GM04503 (cell line): Measurements from ENCODE around the gene DYNC2LI1.
"Not testable (repeated sequence)": the region's sequence is repeated elsewhere in the genome, so short reads cannot be mapped to it uniquely, and the experiment has no call there.

Experiments
- DNase-seq: peaks from one replicate; pipeline ENCODE4 v3.0.0-alpha.2; 2012; ENCODE audit warnings: low read depth

Gene DYNC2LI1

DNA sequence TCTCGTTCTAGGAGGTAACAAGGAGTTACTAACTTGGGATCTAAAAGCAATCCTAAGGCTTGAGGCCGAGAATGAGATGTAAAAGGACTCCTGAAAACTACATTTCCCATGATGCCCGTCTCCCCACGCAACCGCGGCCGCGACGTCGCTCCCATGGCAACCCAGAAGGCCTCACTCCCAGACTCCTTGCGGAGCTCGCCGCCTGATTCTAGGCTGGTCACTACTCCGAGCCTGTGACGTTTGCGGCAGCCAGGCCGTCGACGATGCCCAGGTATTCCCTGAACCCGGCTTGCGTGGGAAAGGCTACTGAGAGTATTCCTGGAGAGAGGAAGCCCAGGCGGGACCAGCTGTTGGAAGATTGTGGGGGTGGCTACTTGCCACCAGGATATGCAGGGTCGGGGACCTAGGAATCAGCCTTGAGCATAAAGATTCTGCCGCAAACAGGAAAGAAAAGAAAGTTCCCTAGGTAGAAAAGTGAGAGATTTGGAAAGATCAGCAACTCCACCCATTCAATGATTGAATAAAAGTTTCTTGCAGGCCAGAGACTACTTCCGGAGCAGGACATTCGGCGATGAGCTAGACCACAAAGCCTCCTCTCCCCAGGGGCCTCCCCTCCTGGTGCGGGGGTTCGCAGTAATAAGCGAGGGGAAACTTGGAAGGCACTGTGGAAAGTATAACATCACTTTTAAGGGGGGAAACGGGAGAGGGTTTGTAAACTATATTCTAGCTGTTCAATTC, at the start of gene DYNC2LI1:
Gene DYNC2LI1 (plus strand): TSS at position 164 of the 738 bp plus-strand sequence. CDS start 100 bp downstream, at position 264.
- DNase-seq: peak; percentile 50

DNA sequence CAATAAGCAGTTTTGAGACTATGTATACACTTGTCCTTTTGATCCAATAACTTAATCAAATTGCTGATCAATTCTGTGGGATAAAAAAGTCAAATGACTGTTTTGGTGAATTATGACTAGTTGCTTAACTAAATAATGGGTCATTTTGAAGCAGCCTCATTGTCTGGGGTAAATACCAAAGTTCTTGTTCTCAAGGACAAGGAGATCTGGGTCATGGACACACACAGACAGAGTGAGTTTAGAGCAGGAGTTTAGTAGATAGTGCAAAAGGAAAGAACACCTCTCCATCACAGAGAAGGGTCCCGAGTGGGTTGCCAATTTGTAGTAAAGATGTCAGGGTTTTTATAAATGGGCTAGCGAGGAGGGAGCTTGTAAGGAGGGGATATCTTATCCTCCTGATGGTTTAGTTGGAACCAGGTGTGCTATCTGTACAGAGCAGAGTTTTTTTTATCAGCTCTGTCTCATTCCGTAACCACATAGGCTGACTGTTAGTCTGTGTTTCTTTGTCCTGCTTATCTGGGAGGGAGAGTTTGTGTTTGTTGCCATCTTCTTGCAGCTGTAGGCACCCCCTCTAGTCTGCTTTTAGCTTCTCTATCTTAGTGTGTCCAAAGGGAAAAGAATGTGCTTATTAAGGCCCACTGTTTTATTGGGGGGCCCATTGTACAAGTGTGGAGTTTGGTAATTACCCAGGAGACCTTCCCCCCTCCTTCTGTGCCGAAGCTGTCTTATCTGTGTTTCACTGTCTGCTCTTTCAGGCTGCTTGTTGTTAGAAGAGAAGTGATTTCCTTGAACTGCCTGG, 48.9 kb upstream of the DYNC2LI1 start:
- DNase-seq: no peak

DNA sequence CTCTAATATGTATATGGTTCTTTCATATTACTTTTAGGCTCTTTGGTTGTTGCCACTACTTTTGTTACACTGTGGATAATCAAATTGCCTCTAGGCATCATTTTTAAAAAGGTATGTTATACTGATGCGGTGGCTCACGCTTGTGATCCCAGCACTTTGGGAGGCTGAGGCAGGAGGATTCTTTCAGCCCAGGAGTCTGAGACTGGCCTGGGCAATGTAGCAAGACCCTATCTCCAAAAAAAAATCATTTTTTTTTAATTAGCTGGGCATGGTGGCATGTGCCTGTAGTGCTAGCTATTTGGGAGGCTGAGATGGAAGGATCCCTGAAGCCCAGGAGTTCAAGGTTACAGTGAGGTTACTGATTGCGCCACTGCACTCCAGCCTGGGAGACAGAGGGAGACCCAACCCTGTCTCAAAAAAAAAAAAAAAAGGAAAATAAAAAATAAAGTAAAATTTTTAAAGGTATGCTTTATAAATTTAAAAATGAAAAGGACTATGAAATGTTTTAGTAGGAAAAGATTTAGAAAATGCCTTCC, 48.1 kb upstream of the DYNC2LI1 start:
- no peak for DNase-seq

DNA sequence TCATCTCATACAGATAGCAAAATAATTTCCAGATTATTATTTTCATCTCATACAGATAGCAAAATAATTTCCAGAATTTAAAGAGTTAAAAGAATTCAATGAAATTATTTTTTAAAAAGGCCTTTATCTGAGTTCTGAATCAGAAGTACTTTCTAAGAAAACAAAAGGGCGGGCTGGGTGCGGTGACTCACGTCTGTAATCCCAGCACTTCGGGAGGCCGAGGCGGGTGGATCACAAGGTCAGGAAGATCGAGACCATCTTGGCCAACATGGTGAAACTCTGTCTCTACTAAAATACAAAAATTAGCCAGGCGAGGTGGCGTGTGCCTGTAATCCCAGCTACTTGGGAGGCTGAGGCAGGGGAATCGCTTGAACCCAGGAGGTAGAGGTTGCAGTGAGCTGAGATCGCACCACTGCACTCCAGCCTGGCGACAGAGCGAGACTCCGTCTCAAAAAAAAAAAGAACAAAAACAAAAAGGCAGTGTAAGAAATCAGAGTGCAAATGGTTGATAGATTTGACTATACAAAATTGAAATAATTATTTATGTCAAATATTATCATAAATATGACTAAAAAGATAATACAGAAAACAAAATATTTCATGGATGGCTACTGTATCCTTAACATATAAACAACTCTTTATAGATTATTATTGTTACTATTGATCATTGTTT, 46.7 kb upstream of the DYNC2LI1 start:
- not testable (repeated sequence) for DNase-seq

DNA sequence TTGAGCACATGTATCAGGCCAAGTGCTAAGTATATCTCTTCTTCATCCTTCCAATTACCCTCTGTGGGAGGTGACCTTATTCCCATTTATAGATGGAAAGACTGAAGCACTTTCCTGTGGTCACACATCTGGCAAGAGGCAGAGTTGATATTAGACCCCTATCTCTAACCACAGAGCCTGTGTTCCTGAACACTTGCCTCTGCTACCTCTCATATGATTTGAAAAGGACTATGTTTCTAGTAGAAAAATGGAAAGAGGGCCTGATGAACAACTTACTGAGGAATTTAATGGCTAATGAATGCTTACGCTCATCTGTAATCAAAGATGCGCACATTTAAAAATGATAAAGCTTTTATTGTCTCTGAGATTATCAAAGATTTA, 46.2 kb upstream of the DYNC2LI1 start:
- no peak for DNase-seq

DNA sequence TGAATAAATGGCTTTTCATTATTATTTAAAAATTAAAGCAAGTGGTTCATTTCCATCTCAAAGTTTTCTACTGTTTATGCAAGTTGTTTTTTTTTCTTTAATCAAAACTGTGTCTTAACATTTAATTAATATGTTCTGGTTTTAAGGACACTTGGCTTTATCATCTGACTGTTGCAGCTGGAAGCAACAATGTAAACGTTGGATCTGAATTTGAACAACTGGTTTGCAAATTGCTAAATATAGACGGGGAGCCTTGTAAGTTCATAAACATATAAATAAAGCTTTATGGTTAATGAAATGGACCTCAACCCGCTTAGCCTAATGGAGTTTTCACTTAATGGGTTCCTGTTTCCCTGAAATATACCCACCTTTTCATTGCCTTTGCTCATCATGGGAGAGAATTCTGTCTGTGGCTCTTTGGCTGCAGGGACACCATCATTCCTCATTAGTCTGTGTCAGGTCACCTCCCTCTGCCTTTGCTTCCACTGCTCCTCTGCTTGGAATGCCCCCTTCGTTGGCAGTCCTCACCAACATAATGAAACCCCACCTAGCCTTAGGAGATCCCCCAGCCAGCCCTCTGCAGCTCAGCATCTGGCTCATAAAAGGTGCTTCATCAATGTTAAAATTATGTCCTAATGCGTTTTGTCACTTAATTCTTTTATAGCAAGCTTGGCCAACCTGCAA, 44.2 kb upstream of the DYNC2LI1 start:
- no peak for DNase-seq

DNA sequence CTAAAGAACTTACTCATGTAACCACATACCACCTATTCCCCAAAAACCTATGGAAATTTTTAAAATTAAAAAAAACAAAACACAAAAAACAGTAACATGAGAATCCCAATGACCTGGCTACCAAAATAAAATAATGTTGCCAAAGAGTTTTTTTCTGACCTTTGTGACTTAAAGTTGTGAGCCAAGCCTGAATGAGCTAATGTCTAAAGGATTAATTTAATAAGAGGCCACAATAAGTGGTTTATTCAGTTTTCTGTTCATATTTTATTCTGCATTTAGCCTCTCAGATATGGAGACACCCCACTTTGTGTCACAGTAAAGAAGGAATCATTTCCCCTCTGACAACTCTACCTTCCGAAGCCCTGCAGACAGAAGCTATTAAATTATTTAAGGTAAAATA, 42.6 kb upstream of the DYNC2LI1 start:
- DNase-seq: no peak

DNA sequence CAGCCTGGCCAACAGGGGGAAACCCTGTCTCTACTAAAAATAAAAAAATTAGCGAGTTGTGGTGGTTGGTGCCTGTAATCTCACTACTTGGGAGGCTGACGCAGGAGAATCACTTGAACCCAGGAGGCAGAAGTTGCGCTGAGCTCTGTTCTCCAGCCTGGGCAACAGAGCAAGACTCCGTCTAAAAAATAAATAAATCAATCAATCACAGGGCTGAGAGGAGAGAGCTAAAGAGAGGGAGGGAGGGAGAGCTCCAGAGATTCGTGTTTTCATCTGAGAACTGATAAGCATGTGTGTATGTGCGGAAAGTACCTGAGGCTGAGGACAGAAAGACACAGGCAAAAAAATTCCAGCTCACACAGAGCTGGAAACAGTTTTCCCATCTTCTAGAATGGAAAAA, 37.2 kb upstream of the DYNC2LI1 start:
- no peak for DNase-seq

DNA sequence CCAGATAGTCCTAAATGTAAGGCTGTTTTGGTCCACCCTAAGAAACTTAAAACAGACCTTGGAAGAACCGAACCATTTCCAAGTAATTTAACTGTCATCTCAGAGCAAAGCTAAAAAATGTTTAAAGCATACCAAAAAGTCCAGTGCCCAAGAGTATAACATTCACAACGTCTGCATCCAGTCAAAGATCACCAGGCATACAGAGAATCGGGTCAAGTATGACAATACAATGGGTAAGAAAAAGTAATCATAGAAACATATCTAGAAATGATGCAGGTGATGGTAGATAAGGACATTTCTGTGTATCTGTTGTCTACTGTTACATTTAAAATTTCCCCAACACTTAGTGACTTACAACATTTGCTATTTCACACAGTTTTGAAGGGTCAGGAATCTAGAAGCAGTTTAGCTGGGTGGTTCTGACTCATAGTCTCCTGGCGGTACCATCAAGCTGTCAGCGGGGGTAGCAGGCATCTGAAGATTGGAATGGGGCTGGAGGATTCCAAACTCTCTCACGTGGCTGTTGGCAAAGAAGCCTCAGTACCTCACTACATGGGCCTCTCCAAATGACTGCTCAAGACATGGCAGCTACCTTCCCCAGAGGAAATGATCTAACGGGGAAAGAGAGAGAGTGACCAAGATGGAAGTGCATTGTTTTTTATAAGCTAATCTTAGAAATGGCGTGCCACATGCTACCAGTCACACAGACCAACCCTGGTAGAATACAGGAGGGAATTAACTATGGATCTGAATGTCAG, 36.6 kb upstream of the DYNC2LI1 start:
- peak; percentile 85 for DNase-seq

DNA sequence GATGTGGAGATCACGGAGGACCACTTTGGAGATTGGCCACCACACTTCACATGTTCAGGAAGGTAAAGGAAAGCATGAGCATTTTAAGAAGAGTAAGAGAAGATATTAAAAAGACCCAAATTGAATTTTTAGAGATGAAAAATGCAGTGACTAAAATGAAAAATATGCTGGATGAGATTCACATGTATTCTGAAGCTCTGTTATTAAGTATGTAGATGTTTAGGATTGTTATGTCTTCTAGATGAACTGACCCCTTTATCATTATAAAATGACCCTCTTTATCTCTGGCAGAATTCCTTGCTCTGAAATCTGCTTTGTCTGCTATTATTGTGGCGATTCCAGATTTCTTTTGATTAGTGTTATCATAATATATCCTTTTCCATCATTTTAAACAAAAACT, 36.0 kb upstream of the DYNC2LI1 start:
- no peak for DNase-seq

DNA sequence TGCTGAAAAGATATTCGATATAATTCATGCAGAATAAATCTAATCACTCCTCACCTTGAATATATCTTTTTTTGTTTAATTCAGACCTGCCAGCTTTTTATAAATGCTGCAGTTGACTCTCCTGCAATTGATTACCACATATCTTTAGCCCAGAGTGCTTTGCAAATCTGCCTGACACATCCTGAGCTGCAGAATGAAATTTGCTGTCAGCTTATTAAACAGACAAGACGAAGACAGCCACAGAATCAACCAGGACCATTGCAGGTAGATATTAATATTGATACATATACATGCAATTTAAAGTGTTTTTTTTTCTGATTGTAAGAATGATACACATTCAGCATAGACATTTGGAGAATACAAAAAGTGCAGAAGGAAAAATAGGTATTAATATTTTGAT, 35.6 kb upstream of the DYNC2LI1 start:
- no peak for DNase-seq

DNA sequence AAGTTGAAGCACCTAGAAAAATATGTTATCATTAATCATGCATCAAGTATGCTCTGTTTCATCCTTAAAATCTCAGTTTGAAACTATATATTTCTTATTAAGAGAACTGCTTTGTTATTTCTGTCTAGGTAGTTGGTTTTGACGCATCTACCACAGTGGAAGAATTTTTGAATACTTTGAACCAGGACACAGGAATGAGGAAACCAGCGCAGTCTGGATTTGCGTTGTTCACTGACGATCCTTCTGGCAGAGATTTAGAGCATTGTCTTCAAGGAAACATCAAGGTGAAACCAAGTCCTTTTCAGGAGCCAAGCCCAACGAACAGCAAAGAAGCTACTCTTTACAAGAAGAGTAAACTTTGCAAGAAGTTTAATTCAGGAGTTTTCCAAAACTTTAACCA, 30.1 kb upstream of the DYNC2LI1 start:
- no peak for DNase-seq

DNA sequence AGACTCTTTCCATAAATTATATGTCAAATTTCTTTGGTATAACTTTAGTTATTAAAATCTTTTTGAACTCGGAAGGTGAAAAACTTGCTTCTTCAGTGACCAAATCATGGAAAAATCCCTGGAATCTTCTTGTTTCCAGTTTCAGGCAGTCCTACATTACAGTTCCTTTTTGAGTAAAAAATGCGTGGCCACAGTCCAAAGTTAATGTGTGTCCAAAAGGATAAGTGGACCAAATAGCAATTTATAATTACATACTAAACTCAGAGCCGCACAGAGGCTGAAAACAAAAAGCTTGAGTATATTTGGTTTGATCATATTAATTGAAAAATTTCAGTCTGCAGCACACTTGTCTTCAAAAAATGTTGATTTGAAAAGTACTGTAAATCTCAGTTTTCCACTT, 28.4 kb upstream of the DYNC2LI1 start:
- DNase-seq: peak; percentile 44

DNA sequence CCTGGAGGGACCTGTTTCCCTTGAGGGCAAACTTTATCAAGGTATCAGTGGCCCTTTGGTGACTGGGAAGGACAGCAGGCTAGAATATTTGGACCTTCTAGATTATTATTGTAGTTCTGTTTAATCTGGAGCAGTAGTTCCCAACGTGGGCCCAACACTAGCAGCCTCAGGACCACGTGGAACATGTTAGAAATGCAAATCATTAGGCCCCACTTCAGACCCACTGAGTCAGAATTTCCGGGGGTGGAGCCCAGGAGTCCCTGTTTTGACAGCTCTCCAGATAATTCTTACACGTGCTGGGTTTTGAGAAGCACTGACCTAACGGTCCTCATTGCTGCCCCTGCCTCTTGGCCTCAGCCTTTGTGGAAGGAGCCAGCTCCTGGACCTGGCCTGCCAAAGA, 25.5 kb upstream of the DYNC2LI1 start:
- DNase-seq: no peak

DNA sequence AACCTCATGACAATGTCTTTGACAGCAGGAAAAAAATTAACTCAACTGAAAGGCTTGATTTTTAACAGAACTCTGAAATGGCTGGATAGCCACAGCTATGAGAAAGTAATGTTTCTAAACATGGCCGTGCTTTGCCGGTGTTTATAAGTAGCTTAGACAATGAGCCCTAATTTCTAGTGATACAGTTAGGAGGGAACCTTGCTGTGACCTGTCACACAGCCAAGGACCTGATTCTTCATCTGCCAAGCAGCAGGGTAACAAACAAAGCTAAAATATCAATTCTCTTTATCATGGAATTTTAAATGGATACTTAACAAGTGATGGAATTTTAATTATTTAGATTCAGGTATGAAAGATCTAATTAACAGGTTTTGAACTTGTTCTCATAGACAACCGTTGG, 24.3 kb upstream of the DYNC2LI1 start:
- DNase-seq: no peak

DNA sequence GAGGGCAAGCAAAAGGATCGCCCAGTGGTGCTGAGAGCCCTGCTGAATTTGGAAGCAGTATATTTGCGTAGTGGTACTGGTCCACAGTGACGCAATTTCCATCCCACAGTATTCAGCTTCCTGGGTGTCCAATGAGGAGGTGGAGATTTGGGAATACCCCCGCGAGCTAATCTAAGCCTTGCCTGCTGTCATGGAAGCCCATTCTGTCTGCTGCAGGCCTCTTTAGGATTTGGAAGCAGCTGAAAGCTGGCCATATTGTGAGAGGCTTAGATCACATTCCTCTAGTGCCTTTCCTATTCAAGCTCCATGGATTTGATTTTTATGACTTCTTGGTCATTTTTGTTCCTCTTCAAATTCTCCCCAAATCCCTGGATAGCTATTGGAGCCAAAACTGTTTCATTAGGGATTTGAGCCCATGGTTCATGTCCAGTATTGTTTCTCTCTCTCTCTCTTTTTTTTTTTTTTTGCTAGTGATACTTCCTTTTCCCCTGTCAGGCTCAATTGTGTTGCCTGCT, 22.3 kb upstream of the DYNC2LI1 start:
- DNase-seq: peak; percentile 8

DNA sequence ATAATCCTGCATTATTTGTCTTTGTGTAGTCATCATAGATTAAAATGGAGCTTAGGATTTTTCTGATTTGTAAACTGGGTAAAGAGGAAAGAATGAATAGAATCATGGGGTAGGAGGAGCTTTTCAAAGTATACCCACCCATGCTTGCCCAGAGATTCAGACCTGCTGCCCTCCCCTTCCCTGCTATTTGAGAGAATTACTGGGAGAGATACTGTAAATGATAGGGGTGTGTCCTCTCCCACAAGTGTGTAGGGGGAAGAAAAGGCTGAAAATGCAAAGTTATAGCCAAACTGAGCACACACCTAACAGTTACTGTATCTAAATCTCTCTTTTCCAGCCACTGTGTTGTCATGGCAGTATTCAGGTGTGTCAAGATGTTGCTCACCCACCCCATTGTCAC, 21.5 kb upstream of the DYNC2LI1 start:
- no peak for DNase-seq

DNA sequence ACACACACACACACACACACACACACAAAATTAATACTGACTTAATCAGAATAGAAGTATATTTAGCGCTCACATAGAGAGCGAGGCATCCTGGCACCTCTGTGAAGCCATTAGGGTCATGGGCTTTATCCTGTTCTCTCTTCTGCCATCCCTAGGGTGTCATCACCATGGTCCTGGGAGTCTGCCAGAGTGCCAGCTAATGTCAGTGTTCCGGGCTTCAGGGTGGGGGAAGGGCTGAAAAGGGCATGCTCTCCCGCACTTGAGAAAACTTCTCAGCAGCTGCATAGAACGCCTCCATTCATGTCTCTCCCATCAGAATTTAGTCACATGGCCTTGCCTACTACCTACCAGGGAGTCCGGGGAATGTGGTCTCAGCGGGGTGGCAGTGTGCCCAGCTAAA, 19.7 kb upstream of the DYNC2LI1 start:
- no peak for DNase-seq

DNA sequence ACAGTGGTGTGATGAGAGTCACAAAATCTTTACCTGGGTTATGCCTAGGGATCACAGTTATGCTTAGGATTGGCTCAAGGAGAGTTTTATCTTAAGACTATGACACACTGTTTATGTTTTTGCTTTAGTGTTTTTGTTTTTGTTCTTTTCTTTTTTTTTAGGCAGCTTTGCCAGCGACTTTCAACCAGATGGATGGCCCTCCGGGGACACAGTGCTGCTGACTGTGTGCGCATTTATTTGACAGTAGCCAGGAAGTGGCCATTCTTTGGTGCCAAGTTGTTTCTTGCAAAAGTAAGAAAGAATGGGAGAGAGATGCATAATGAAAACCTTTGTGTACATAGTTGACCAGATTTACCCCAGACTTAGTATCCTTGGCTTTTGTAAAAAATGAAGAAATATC, 15.1 kb upstream of the DYNC2LI1 start:
- peak; percentile 81 for DNase-seq

DNA sequence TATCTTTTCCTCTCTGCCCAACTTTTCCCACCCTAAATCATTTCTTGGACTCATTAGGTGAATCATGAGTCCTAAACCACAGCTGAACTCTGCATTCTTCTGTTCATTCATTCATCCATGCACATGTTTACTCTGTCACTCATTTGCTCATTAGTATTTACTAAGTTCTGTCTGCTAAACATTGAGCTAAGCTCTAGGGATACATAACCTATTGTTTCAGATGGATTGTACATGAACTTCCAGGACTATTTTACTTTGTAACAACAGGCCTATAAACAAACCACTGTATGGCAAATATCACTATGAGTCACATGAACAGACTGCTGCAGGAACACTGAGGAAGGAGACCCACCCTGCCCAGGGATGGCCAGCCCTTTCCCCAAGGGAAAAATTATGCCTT, 14.6 kb upstream of the DYNC2LI1 start:
- DNase-seq: peak; percentile 88

DNA sequence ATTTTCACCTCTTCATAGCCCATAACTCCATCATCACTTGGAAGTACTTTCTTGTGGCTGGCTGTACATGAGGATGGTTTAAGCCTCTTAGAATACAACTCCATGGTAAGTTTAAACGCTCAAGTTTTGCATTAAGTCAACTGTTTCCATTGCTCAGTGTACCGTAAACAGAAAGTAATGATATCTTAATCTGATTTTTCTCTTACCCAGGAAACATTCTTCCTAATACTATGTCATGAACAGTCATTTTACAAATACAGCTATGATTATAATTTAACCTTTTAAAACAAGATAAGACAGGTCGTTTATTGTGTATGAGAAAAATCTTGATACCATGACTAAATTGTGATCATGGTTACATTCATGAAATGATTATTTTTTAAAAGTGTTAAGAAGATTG, 11.6 kb upstream of the DYNC2LI1 start:
- DNase-seq: no peak
